Omental fat pad (tissue), 4 donors: Measurements from ENCODE around the gene PDHX. TPM values are rescaled to one million over a fixed set of nuclear protein-coding genes. Genes with fewer than 3 reads are reported as not detected.
"Not testable (repeated sequence)": the region's sequence is repeated elsewhere in the genome, so short reads cannot be mapped to it uniquely, and the experiment has no call there.

Experiments used
- ATAC-seq: fragments of 150-250 bp; one replicate; pipeline ENCODE4 v1.9.1; 2016; ENCODE audit warnings: mild to moderate bottlenecking, moderate library complexity; ENCODE audit not compliant: low FRiP score
- DNase-seq: peaks from one replicate; pipeline ENCODE4 v3.0.0-alpha.2; 2019; ENCODE audit warnings: low spot score
- CTCF ChIP-seq, 3 donors: fragments of 450-650 bp; IDR thresholded peaks; one replicate each; pipeline ENCODE4 v1.5.1; 2016 to 2017; ENCODE audit warnings: antibody characterized with exemption in 3 of 3, mild to moderate bottlenecking in 3 of 3, moderate library complexity in 2 of 3
- total RNA-seq, 4 donors: library from RNA; depleted of rRNA; stranded (reverse); fragments of >200 nt; gene quantifications; one replicate each; pipeline ENCODE4 v1.1.0, GENCODE V29; 2016

PDHX gene
- total RNA-seq, 4 donors from 2014 or later: 20.0 to 56.0 (median 45.3) TPM

- DNase-seq: no peak
- no peak for ATAC-seq
- TF ChIP-seq CTCF (IDR thresholded peaks at IDR 0.05): no peak
These were observed 6.5 kb upstream of the PDHX start for GRCh38 chr11:34909955-34910354.

- no peak for DNase-seq
- no peak for TF ChIP-seq CTCF (IDR thresholded peaks at IDR 0.05)
- no peak for ATAC-seq
These were observed 5.6 kb upstream of the PDHX start for GRCh38 chr11:34910817-34911216.

- no peak for DNase-seq
- ATAC-seq: no peak
- TF ChIP-seq CTCF (IDR thresholded peaks at IDR 0.05): no peak
These were observed 4.7 kb upstream of the PDHX start for GRCh38 chr11:34911676-34912075.

GRCh38 chr11:34913556-34913955, 2.9 kb upstream of the PDHX start:
- ATAC-seq, DNase-seq: not testable (repeated sequence)

- no peak for DNase-seq
- TF ChIP-seq CTCF (IDR thresholded peaks at IDR 0.05): no peak
- peak; percentile 2 for ATAC-seq
These were observed 1.0 kb upstream of the PDHX start for GRCh38 chr11:34915136-34916014.

GRCh38 chr11:34916843-34917770, 689 bp downstream of the PDHX start:
- ATAC-seq (peak; percentile 29), DNase-seq (no peak)
- no peak for TF ChIP-seq CTCF (IDR thresholded peaks at IDR 0.05)

- no peak for TF ChIP-seq CTCF (IDR thresholded peaks at IDR 0.05)
These were observed 4.7 kb downstream of the PDHX start for GRCh38 chr11:34921156-34921555.

More at GRCh38 chr11:34921156-34921555, 4.7 kb downstream of the PDHX start:
- DNase-seq (no peak), ATAC-seq (no peak)
